Activated CD4-positive, alpha-beta T cell treated with anti-CD3 and anti-CD28 coated beads, Interleukin-2, amount 10 ng/mL, durations not matched to agents 7 days and 5 days (primary cell): ENCODE data around the gene ANP32B. TPM values are rescaled to one million over a fixed set of nuclear protein-coding genes. Genes with fewer than 3 reads are reported as not detected.
"Not testable (repeated sequence)": the region's sequence is repeated elsewhere in the genome, so short reads cannot be mapped to it uniquely, and the experiment has no call there.

Source experiments
- CTCF ChIA-PET: fragments of 350-600 bp; sonication (Branson Sonifier 250); formaldehyde crosslinking; loops from one replicate; lab custom pipeline; 2021; ENCODE audit warnings: antibody characterized with exemption; lab: Charles Lee
- POLR2A ChIA-PET: fragments of 350-600 bp; sonication (Branson Sonifier 250); formaldehyde crosslinking; loops from one replicate; lab custom pipeline; 2021; ENCODE audit warnings: antibody characterized with exemption; lab: Charles Lee
- DNase-seq: peaks from one replicate; pipeline ENCODE4 v3.0.0-alpha.2; 2020
- H3K27ac Mint-ChIP-seq: one replicate; pipeline ENCODE4 v1.8.0; 2021; ENCODE audit warnings: mild to moderate bottlenecking, moderate library complexity, mixed read lengths
- H3K27me3 Mint-ChIP-seq: one replicate; pipeline ENCODE4 v1.8.0; 2021; ENCODE audit warnings: mixed read lengths
- H3K36me3 Mint-ChIP-seq: one replicate; pipeline ENCODE4 v1.8.0; 2021; ENCODE audit warnings: low read depth, mixed read lengths
- H3K4me1 Mint-ChIP-seq: one replicate; pipeline ENCODE4 v1.8.0; 2021; ENCODE audit warnings: mixed read lengths
- H3K4me3 Mint-ChIP-seq: one replicate; pipeline ENCODE4 v1.8.0; 2021; ENCODE audit warnings: mild to moderate bottlenecking, moderate library complexity, mixed read lengths
- H3K9me3 Mint-ChIP-seq: one replicate; pipeline ENCODE4 v1.8.0; 2021; ENCODE audit warnings: mixed read lengths
- total RNA-seq, 2 experiments: library from RNA; stranded (reverse); gene quantifications; one replicate each; pipeline ENCODE4 v1.2.3, GENCODE V29; 2021

ANP32B gene
- total RNA-seq, 2 experiments from 2014 or later = 358 to 453 TPM

- Mint-ChIP-seq H3K4me1 (peaks cover 9% of the 10 kb centered on the region), H3K27ac (no peak overlapping the region), H3K36me3 (no peaks in the 10 kb centered on the region), H3K27me3 (peaks cover 14% of the 10 kb centered on the region), H3K9me3 (no peaks in the 10 kb centered on the region), H3K4me3 (no peak overlapping the region)
- CTCF ChIA-PET = interaction anchor here (0.8 to 3.1 kb wide), 2 partner anchors 14 to 21 kb away, joined by 5 to 19 read pairs; partner anchors contain the start of gene ANP32B
- POLR2A ChIA-PET = no interaction called here
- DNase-seq = no peak
Measured at GRCh38 chr9:97969014-97969413, 14.1 kb upstream of the ANP32B start.

DNA sequence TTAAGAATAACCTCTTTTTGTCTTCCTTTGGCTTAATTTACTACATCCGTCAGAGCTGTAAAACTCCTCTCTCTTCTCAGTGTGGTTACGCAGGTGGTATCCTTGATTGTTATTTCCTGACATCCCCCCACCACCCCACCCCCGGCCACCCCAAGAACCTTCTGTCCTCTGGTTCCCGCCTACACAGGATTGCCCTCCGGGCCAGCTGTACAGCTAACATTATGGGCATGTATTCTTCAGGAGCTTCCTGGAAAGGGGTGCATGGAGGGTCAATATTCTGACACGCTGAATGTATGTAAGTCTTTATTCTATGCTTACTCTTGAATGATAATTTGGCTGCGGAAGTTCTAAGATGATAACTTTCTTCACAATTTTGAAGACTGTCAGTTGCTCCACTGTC, 13.0 kb upstream of the ANP32B start:
- CTCF ChIA-PET = interaction anchor here (0.8 to 1.3 kb wide), 2 partner anchors 13 to 14 kb away, joined by 3 to 7 read pairs; partner anchors contain the start of gene ANP32B
- DNase-seq = no peak
- Mint-ChIP-seq H3K4me1 (peaks cover 9% of the 10 kb centered on the region), H3K36me3 (no peaks in the 10 kb centered on the region), H3K27me3 (peaks cover 11% of the 10 kb centered on the region), H3K9me3 (peaks cover under 1% of the 10 kb centered on the region), H3K27ac (peak overlapping the region; percentile 11), H3K4me3 (no peak overlapping the region)
- POLR2A ChIA-PET = no interaction called here

GRCh38 chr9:97972753-97973152, 10.4 kb upstream of the ANP32B start:
- H3K4me3 Mint-ChIP-seq = no peak overlapping the region
- H3K36me3 Mint-ChIP-seq = no peaks in the 10 kb centered on the region
- H3K27ac Mint-ChIP-seq = no peak overlapping the region
- peaks cover 8% of the 10 kb centered on the region for H3K27me3 Mint-ChIP-seq
- CTCF ChIA-PET = interaction anchor here (1.5 to 3.4 kb wide), 2 partner anchors 10 to 28 kb away, joined by 3 to 17 read pairs; partner anchors contain the start of gene ANP32B
- H3K9me3 Mint-ChIP-seq = peaks cover 4% of the 10 kb centered on the region
- POLR2A ChIA-PET = no interaction called here
- DNase-seq = no peak
- H3K4me1 Mint-ChIP-seq = peaks cover 9% of the 10 kb centered on the region

- no peak overlapping the region for H3K4me3 Mint-ChIP-seq
- no peak for DNase-seq
- H3K9me3 Mint-ChIP-seq = peaks cover 4% of the 10 kb centered on the region
- H3K36me3 Mint-ChIP-seq = no peaks in the 10 kb centered on the region
- POLR2A ChIA-PET = no interaction called here
- CTCF ChIA-PET = interaction anchor here (0.6 to 1.1 kb wide), 2 partner anchors 22 to 47 kb away, joined by 3 to 4 read pairs; no protein-coding TSS in a partner anchor
- H3K4me1 Mint-ChIP-seq = peaks cover 12% of the 10 kb centered on the region
- peaks cover 8% of the 10 kb centered on the region for H3K27me3 Mint-ChIP-seq
- H3K27ac Mint-ChIP-seq = no peak overlapping the region
Measured at GRCh38 chr9:97975376-97975775, 7.8 kb upstream of the ANP32B start.

DNA sequence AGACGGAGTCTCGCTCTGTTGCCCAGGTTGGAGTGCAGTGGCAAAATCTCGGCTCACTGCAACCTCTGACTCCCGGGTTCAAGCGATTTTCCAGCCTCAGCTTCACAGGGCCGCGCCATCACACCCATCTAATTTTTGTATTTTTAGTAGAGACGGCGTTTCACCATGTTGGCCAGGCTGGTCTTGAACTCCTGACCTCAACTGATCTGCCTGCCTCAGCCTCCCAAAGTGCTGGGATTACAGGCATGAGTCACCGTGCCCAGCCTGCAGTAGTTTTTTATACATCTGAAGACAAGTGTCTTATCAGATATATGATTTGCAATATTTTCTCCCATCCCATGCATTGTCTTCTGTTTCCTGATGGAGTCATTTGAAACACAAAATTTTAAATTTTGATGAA, 6.5 kb upstream of the ANP32B start:
- POLR2A ChIA-PET, H3K27me3 Mint-ChIP-seq, H3K36me3 Mint-ChIP-seq, DNase-seq, H3K9me3 Mint-ChIP-seq, CTCF ChIA-PET, H3K4me3 Mint-ChIP-seq, H3K27ac Mint-ChIP-seq: not testable (repeated sequence)
- peaks cover 22% of the 10 kb centered on the region for H3K4me1 Mint-ChIP-seq

- no peak for DNase-seq
- Mint-ChIP-seq H3K27me3 (peaks cover 1% of the 10 kb centered on the region), H3K27ac (no peak overlapping the region), H3K36me3 (no peaks in the 10 kb centered on the region), H3K4me1 (peaks cover 30% of the 10 kb centered on the region), H3K4me3 (no peak overlapping the region), H3K9me3 (peaks cover 4% of the 10 kb centered on the region)
- CTCF ChIA-PET = no interaction called here
- POLR2A ChIA-PET = no interaction called here
Measured at GRCh38 chr9:97978371-97979130, 4.6 kb upstream of the ANP32B start.

- CTCF ChIA-PET = interaction anchor here (0.8 to 1.9 kb wide), 2 partner anchors 8 to 15 kb away, joined by 3 to 6 read pairs; no protein-coding TSS in a partner anchor
Measured at GRCh38 chr9:97979788-97980478, 3.2 kb upstream of the ANP32B start.

DNA sequence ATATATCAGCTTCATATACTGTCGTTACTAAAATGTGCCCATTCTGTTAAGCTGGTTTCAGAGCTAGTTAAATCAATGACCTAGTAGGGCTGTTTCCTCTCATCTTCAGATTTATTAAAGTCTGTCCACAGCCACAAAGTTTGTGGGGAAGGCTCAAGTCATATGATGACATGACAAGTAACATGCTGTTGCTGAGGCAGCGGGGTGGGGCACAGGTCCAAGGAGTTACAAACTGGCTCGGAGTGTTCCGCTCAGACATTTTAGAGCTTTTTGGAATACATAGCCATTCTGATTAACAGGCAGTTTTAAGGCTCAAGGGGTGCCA, 2.7 kb upstream of the ANP32B start:
- H3K4me3 Mint-ChIP-seq = no peak overlapping the region
- ChIA-PET POLR2A (no interaction called here), CTCF (interaction anchor here (0.8 to 1.9 kb wide), 3 partner anchors 9 to 17 kb away, joined by 3 to 6 read pairs (median 3); no protein-coding TSS in a partner anchor)
- no peak overlapping the region for H3K27ac Mint-ChIP-seq
- no peaks in the 10 kb centered on the region for H3K36me3 Mint-ChIP-seq
- peaks cover 2% of the 10 kb centered on the region for H3K9me3 Mint-ChIP-seq
- H3K4me1 Mint-ChIP-seq = peaks cover 30% of the 10 kb centered on the region
- H3K27me3 Mint-ChIP-seq = no peaks in the 10 kb centered on the region
- DNase-seq = no peak

More at GRCh38 chr9:97979788-97980478, 3.2 kb upstream of the ANP32B start:
- Mint-ChIP-seq H3K4me1 (peaks cover 30% of the 10 kb centered on the region), H3K36me3 (no peaks in the 10 kb centered on the region), H3K4me3 (no peak overlapping the region), H3K27ac (no peak overlapping the region), H3K27me3 (peaks cover 1% of the 10 kb centered on the region), H3K9me3 (peaks cover 4% of the 10 kb centered on the region)
- no peak for DNase-seq
- POLR2A ChIA-PET = no interaction called here

DNA sequence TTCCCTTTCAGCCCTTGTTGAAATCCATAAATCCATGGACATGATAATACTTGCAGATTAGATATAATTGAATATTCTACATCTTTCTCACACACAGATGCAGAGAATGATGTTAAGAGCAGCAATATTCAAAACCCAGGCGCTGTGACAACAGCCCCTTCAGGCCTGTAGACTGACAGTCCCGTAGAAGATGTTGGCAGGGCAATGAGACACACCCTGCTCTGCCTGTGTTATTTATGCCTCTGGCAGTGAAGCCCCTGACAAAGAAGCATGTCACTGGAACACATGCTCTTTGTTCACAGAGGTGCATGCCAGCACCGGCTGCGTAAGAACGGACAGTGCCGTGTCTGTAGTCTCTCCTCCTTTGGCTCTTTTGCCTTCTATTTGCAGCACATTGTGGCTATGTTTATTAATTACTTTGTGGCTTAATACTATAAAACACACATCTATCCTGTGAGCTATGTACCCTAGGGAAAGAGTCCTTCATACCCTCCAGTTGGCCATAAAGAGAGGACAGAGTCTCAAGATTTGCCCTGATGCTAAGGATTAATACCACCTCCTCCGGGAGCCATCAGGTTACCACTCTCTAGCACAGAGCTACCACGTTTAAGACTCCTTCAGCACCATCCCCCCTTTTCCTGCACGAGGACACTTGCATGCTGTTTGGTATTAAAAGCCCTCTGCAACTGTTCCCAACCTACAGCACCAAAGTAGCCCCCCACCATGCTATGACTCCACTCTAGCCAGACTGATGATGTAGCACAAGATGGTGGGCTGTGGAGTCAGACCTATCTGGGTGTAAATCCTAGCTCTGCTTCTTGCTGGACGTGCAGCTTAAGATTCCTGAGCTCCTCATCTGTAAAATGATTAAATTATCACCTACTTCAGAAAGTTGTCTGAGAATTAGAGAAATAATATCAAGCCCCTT, 2.0 kb upstream of the ANP32B start:
- CTCF ChIA-PET = interaction anchor here (0.8 to 3.5 kb wide), 7 partner anchors 10 to 794 kb away, joined by 3 to 39 read pairs (median 3); partner anchors contain the start of gene TRMO
- no peak for DNase-seq
- peak overlapping the region; percentile 69 for H3K27ac Mint-ChIP-seq
- peaks cover 3% of the 10 kb centered on the region for H3K36me3 Mint-ChIP-seq
- peak overlapping the region; percentile 78 for H3K4me3 Mint-ChIP-seq
- H3K27me3 Mint-ChIP-seq = no peaks in the 10 kb centered on the region
- H3K4me1 Mint-ChIP-seq = peaks cover 33% of the 10 kb centered on the region
- POLR2A ChIA-PET = no interaction called here
- H3K9me3 Mint-ChIP-seq = no peaks in the 10 kb centered on the region

DNA sequence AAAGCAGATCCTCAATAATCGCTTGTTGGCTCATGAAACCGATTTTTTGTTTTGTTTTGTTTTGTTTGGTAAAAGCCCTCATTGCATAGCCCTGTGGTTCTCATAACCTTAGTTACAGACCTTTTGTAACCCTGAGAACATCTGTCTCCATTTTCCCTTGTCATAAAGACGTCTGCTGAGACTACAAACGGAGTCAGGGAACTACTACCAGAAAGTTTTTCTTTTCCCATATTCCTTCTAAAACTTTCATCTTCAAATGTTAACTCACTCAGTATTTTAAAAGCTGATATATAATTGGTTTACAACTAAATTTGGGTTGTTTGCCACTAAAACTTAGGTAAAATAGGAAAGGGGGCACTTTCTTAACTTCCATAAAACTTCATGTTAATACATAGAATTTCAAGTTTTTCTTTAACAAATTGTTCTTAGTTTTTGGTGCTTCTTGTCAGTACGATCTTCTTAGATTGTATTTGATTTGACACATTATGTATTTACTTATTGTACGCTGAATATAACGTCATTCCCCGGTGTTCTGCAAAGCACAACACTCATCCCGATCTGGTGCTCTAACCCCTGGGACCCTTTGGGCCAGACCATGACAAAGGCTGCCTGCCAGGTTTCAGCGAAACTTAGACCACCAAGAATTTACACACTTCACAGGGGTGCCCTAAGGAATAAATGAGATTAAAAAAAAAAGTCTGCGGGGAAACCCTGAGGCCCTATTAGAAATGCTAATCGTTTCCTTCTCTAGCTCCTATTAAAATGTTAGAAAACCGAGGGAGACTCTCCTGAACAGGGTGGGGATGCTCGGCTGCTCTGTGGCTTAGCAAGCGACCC, 1.1 kb upstream of the ANP32B start:
- Mint-ChIP-seq H3K4me3 (peak overlapping the region; percentile 78), H3K27me3 (no peaks in the 10 kb centered on the region), H3K36me3 (peaks cover 9% of the 10 kb centered on the region), H3K27ac (peak overlapping the region; percentile 88), H3K4me1 (peaks cover 40% of the 10 kb centered on the region), H3K9me3 (no peaks in the 10 kb centered on the region)
- no peak for DNase-seq
- CTCF ChIA-PET = interaction anchor here (0.7 to 3.5 kb wide), 25 partner anchors 10 to 794 kb away, joined by 3 to 39 read pairs (median 4); partner anchors contain the start of genes TBC1D2 and TRMO
- POLR2A ChIA-PET = interaction anchor here (1.3 kb wide), 1 partner anchor 60 kb away, joined by 4 read pairs; the partner anchor contains the start of gene TRMO

GRCh38 chr9:97983589-97984187, 547 bp downstream of the ANP32B start:
- no peaks in the 10 kb centered on the region for H3K9me3 Mint-ChIP-seq
- peaks cover 56% of the 10 kb centered on the region for H3K4me1 Mint-ChIP-seq
- peak overlapping the region; percentile 95 for H3K27ac Mint-ChIP-seq
- DNase-seq = peak; percentile 51
- ChIA-PET CTCF (interaction anchor here (0.5 to 3.5 kb wide), 25 partner anchors 9 to 272 kb away, joined by 3 to 39 read pairs (median 5); partner anchors contain the start of genes TBC1D2 and TRMO), POLR2A (interaction anchor here (0.6 to 1.3 kb wide), 2 partner anchors 61 to 78 kb away, joined by 4 to 6 read pairs; partner anchors contain the start of gene TRMO)
- H3K27me3 Mint-ChIP-seq = no peaks in the 10 kb centered on the region
- H3K4me3 Mint-ChIP-seq = peak overlapping the region; percentile 83
- H3K36me3 Mint-ChIP-seq = peaks cover 18% of the 10 kb centered on the region
